Glomerular endothelial cell (primary cell): Measurements from ENCODE around the gene NOX5. TPM values are rescaled to one million over a fixed set of nuclear protein-coding genes. Genes with fewer than 3 reads are reported as not detected.
A peak's percentile ranks its signal among the peaks of the same experiment; 100 is the strongest.
"Not testable (repeated sequence)": the region's sequence is repeated elsewhere in the genome, so short reads cannot be mapped to it uniquely, and the experiment has no call there.

Experiments used
- DNase-seq: peaks from one replicate; pipeline ENCODE4 v3.0.0-alpha.2; 2011; ENCODE audit warnings: low read depth, low spot score; ENCODE audit errors: extremely low read depth
- total RNA-seq: library from RNA; depleted of rRNA; stranded (reverse); fragments of >200 nt; gene quantifications from 2 replicates; pipeline ENCODE4 v1.2.3, GENCODE V29; 2015

The NOX5 gene, protein sequence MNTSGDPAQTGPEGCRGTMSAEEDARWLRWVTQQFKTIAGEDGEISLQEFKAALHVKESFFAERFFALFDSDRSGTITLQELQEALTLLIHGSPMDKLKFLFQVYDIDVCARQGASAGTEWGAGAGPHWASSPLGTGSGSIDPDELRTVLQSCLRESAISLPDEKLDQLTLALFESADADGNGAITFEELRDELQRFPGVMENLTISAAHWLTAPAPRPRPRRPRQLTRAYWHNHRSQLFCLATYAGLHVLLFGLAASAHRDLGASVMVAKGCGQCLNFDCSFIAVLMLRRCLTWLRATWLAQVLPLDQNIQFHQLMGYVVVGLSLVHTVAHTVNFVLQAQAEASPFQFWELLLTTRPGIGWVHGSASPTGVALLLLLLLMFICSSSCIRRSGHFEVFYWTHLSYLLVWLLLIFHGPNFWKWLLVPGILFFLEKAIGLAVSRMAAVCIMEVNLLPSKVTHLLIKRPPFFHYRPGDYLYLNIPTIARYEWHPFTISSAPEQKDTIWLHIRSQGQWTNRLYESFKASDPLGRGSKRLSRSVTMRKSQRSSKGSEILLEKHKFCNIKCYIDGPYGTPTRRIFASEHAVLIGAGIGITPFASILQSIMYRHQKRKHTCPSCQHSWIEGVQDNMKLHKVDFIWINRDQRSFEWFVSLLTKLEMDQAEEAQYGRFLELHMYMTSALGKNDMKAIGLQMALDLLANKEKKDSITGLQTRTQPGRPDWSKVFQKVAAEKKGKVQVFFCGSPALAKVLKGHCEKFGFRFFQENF
- 0.18 TPM in 1 of 2 replicates, not detected in the other for total RNA-seq

- no peak for DNase-seq
These were observed at the start of gene NOX5 for GRCh38 chr15:69014454-69014853. Gene NOX5 (plus strand): TSS chr15:69014695. CDS start chr15:69014736, 41 bp downstream.

- peak; percentile 3 for DNase-seq
These were observed 47.5 kb upstream of the NOX5 start for GRCh38 chr15:68966996-68967395.

DNA sequence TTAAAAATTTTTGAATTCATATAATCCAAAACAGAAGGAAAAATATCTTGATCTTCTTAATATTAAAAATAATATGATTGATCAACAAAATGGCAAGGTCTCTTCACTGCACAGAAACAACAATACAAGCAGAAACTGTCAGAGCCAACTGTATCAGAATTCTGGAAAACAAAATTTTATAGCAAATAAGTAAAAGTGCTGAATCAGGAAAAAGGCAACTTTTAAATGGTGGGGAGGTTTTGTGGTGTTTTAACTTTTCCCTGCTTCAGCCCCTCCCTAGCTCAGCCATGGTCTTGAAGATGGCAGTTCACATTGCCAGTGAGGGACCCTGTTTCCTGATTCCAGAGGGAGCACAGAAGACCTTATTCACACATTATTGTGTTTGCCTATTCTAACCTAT lies 46.5 kb upstream of the NOX5 start:
- no peak for DNase-seq

DNA sequence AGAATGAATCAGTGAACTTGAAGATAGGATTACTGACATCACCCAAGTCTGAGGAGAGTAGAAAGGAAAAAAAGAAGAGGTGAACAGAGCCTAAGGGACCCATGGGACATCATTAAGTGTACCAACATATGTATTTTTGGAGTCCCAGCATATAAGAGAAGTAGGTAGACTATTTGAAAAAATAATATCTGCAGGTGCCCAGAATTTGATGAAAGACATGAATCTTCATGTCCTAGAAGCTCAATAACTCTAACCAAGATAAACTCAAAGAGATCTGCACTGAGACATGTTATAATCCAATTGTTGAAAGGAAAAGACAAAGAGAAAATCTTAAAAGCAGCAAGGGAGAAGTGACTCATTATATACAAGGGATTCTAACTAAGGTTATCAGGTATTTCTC lies 45.2 kb upstream of the NOX5 start:
- no peak for DNase-seq

DNA sequence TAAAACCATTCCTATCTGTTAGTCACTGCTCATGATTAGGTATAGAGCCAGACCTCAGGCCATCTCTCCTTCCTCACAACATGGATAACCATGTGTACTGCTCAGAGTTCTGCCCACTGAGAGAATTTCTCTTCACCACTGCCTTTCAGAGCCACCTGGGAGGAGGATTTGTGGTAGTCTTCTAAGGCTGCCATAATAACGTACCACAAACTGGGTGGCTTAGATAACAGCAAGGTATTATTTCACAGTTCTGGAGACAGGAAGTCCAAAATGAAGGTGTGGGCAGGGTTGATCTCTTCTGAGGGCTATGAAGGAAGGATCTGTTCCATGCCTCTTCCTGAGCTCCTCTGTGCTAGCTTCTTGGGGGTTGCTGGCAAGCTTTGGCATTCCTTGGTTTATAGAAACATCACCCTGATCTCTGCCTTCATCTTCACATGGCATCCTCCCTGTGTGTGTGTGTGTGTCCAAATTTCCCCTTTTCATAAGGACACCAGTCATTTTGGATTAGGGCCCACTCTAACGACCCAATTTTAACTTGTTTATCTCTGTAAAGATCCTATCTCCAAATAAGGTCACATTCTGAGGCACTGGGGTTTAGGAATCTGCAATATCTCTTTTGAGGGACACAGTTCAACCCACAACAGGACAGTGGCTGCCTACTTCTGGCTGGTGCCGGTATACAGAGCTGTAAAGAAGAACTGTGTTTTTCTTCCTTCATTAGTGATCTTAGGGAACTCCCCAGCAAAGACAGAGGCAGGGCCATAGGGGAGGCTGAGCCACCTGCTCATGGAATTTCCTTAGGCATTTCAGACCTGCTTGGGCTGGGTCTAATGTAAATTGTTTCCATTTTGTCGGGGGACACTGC lies 42.1 kb upstream of the NOX5 start:
- DNase-seq = no peak

- not testable (repeated sequence) for DNase-seq
These were observed 38.8 kb upstream of the NOX5 start for GRCh38 chr15:68975651-68976160.

GRCh38 chr15:68977426-68977825 lies 37.1 kb upstream of the NOX5 start:
- DNase-seq = not testable (repeated sequence)

GRCh38 chr15:68979006-68979405 lies 35.5 kb upstream of the NOX5 start:
- DNase-seq = no peak

DNA sequence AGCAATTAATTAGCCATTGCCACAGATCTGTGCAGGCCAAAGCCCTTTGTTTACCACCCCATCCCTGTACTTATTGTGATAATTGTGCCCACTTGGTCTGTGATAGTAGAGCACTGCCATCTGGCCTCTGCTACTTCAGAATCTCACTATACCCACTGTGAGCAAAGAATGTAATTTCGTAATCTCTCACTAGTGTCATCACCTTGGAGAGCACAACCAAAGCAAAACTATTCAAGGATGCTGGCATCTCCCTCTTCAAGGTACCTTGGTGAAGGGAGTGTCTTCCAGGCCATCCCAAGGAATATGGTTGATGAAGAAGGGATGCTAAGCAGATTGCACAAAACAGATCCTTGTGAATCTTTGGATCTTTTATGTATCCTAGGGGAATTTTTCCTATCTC lies 34.7 kb upstream of the NOX5 start:
- no peak for DNase-seq

DNA sequence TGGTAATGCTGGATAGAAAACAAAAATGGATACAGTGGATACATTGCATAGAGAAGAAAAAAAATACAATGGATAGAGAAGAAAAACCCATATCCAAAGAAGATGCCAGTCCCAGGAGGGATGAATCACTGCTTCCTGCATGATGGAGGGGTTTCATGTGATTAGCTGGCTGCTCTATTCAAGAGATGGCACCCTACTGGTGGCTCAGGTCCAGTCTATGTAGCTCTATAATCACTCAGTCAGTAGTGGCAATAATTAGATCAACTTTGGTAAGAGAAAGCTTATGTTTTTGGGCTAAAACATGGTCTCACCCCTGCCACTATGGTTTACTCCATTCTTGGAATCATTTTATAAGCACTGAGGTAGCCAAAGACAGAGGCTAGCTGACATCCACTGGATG lies 33.7 kb upstream of the NOX5 start:
- DNase-seq = no peak

DNA sequence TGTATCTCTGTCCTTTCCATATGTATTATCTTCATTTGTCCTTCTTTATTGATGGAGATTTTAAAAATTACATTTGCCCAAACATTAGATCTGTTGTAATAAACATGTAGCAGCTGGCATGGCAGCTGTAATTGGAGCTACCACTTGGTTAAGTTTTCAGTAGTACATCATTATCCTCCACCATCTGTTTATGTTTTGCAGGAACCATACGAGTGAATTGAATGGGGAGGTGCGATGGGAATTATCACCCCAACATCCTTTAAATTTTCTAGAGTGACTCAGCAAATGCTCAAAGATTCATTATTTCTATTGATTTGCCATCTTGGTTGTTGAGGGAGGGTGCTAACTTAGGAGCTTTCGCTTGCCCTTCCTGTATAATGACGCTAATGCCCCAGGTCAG lies 32.6 kb upstream of the NOX5 start:
- no peak for DNase-seq

GRCh38 chr15:68982976-68983563 lies 31.4 kb upstream of the NOX5 start:
- DNase-seq = no peak

- DNase-seq = no peak
These were observed 30.5 kb upstream of the NOX5 start for GRCh38 chr15:68983961-68984481.

DNA sequence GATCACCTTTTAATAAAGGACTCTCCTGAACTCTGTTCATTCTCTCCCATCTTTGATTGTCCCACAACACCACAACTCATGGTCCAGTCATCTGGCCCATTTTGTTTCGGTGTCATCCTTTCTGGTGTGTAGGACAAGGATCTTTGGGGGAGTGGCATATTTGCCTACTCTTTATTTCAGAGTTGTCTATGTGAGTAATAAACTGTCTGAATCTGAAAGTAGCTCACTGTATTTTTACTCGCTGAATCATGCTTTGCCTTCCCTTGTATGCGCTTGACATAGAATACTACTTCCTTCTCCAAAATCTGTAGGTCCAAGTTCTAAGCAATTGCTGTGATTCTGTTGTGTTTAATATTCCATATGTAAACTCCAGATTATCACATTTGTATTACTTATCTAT lies 29.9 kb upstream of the NOX5 start:
- DNase-seq = no peak

DNA sequence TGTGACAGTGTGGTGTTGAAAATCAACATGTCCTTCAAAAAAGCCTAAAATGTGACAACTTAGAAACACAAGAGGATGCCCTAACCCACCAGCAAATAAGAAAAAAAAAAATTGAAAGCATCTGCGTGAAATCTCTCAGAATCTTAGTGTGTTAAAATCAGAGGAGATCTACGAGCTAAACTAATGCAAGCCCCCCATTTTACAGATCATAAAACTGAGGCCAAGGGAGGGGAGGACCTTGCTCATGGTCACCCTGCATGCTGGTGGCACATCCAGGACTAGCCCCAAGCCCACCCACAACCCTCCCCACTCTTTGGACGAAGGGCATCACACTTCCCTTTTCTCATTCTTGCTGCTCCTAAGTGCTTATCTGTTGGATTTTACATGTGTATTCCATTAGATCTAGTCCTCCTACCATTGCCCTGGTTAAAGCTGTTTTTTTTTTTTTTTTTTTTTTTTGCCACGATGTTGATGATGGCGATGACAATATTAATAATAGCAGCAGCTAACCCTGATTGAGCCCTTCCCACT lies 29.1 kb upstream of the NOX5 start:
- no peak for DNase-seq

DNA sequence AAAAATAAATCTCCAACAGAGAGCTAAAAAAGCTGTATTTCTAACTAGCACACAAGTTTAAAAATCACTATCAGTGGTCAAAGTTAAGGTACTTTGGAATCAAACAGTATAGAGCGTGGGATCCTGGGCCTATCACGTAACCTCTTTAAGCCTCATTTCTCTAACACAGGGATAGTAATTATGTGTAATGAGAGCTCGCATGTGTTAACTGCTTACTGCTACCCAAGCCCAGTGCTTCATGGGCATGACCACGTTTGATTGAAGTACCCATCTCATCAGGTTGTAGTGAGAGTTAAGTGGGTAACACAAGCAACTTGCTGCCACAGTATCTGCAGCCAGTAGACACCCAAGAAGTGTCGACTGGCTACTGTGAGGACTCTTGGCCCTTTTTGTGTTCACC lies 28.2 kb upstream of the NOX5 start:
- no peak for DNase-seq

GRCh38 chr15:68987120-68987519 lies 27.4 kb upstream of the NOX5 start:
- no peak for DNase-seq

DNA sequence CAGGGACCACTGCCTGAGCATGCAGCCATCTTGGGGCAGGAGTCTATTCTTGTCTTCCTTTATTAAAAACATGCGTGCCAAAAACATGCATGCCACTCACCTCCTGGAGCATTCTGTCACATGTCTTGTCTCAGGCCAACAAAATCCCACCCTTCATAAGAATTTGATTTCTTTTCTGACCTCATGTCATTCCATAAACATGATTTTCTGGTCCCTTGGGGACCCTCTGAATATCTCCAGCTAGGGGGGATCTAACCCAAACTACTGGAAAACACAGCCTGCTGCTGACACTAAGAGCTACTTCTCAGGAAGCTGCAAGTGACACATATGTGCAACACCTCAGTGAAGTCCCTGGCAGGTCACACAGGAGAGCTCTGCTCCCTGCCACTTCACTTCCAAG lies 26.8 kb upstream of the NOX5 start:
- DNase-seq = no peak

GRCh38 chr15:68989541-68990230 lies 24.8 kb upstream of the NOX5 start:
- DNase-seq = no peak
